Activated CD4-positive, alpha-beta memory T cell treated with anti-CD3 and anti-CD28 coated beads, Interleukin-2, amount 10 ng/mL, durations not matched to agents 7 days and 5 days (primary cell): ENCODE data around the gene PTTG1. TPM values are rescaled to one million over a fixed set of nuclear protein-coding genes. Genes with fewer than 3 reads are reported as not detected.

Experiments
- total RNA-seq, 2 experiments: library from RNA; stranded (reverse); gene quantifications; one replicate each; pipeline ENCODE4 v1.2.3, GENCODE V29; 2021

Gene PTTG1
- total RNA-seq, 2 experiments from 2014 or later: 223 to 226 TPM

Other genes with a start within 250 kb of the PTTG1 start
- not detected for gene FABP6, start 192.3 kb upstream of the PTTG1 start, total RNA-seq
- gene CCNJL, start 109.3 kb upstream of the PTTG1 start, total RNA-seq: not detected
- gene C1QTNF2, start 51.2 kb upstream of the PTTG1 start, total RNA-seq: not detected
- gene FAM200C, start 21.8 kb upstream of the PTTG1 start, total RNA-seq: 1 to 10 TPM in 1 of 2 experiments, under 1 TPM in 1; 0.95 to 1.0 TPM
- 10 to 100 TPM; 65.5 to 72.7 TPM for gene SLU7, start 2.8 kb upstream of the PTTG1 start, total RNA-seq